Measurements from ENCODE around the gene FAM111A.

Gene FAM111A

GRCh38 chr11:59181746-59182456, 39.2 kb downstream of the FAM111A start:
- no peak for DNase-seq (ENCODE audit: low read depth, low spot score)
- CTCF ChIA-PET = interaction anchor here (0.7 to 3.9 kb wide), 4 partner anchors 9 to 24 kb away, joined by 3 to 35 read pairs (median 8); partner anchors contain the start of gene DTX4
- no peak for TF ChIP-seq CTCF (IDR thresholded peaks at IDR 0.05; ENCODE audit: insufficient read depth, low read length, missing control alignments)
- POLR2A ChIA-PET = no interaction called here
- no peak overlapping the region for H3K4me3 ChIP-seq (ENCODE audit: low read depth, low read length)

GRCh38 chr11:59182457-59183151, 39.9 kb downstream of the FAM111A start:
- POLR2A ChIA-PET = no interaction called here

GRCh38 chr11:59183771-59184170, 41.1 kb downstream of the FAM111A start:
- H3K4me3 ChIP-seq (ENCODE audit: low read depth, low read length) = no peak overlapping the region
- ChIA-PET CTCF (interaction anchor here (1.2 to 5.0 kb wide), 4 partner anchors 7 to 22 kb away, joined by 5 to 75 read pairs (median 30); partner anchors contain the start of gene DTX4), POLR2A (no interaction called here)
- no peak for TF ChIP-seq CTCF (IDR thresholded peaks at IDR 0.05; ENCODE audit: insufficient read depth, low read length, missing control alignments)
- DNase-seq (ENCODE audit: low read depth, low spot score) = no peak

More at GRCh38 chr11:59182457-59183151, 39.9 kb downstream of the FAM111A start:
- no peak for DNase-seq (ENCODE audit: low read depth, low spot score)
- TF ChIP-seq CTCF (IDR thresholded peaks at IDR 0.05; ENCODE audit: insufficient read depth, low read length, missing control alignments) = no peak
- H3K4me3 ChIP-seq (ENCODE audit: low read depth, low read length) = no peak overlapping the region
- CTCF ChIA-PET = interaction anchor here (1.7 to 3.9 kb wide), 2 partner anchors 11 to 23 kb away, joined by 10 to 35 read pairs; partner anchors contain the start of gene DTX4

DNA sequence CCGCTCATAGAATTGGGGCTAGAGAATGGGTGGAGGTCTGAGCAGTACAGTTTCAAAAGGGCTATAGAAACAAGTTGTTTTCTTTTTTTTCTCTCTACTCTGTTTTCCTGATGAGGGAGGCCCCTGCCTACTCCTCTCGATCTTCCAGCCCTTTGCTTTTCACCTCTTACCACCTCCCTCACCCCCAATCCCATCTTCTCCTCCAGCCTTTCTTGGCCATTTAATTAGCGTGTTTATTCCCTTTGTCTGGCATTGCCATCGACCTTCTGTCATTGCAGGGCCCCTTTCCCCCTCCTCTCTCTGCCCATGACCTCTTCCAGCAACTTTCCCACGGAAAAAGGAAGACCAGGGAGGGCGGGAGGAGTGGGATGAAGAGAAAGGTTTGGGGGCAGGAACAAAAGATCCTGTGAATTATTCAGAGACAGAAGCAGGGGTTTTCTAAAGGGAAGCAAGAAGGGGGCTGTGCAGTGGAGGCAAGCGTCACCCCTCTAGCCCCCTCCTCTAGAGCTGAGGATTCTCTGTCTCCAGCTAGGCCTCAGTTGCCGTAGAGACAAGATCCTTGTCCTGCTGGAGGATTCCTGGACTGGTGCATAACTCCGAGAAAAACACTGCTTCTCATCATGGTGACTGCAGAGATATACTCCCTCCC, 42.2 kb downstream of the FAM111A start:
- POLR2A ChIA-PET = no interaction called here
- CTCF ChIA-PET = interaction anchor here (1.2 to 5.0 kb wide), 6 partner anchors 8 to 21 kb away, joined by 5 to 75 read pairs (median 30); partner anchors contain the start of gene DTX4
- no peak overlapping the region for H3K4me3 ChIP-seq (ENCODE audit: low read depth, low read length)
- TF ChIP-seq CTCF (IDR thresholded peaks at IDR 0.05; ENCODE audit: insufficient read depth, low read length, missing control alignments) = no peak
- no peak for DNase-seq (ENCODE audit: low read depth, low spot score)

- no peak for DNase-seq (ENCODE audit: low read depth, low spot score)
- no peak overlapping the region for H3K4me3 ChIP-seq (ENCODE audit: low read depth, low read length)
- POLR2A ChIA-PET = no interaction called here
- CTCF ChIA-PET = interaction anchor here (1.5 to 5.0 kb wide), 8 partner anchors 9 to 41 kb away, joined by 7 to 75 read pairs (median 27); partner anchors contain the start of gene DTX4
- TF ChIP-seq CTCF (IDR thresholded peaks at IDR 0.05; ENCODE audit: insufficient read depth, low read length, missing control alignments) = no peak
These were observed 42.8 kb downstream of the FAM111A start for GRCh38 chr11:59185386-59185945.

Measured in AG04449 (cell line).